ENCODE data around the gene NAALAD2. TPM values are rescaled to one million over a fixed set of nuclear protein-coding genes. Genes with fewer than 3 reads are reported as not detected.

The NAALAD2 gene
- total and polyA plus RNA-seq, 2 of the 8 experiments (the other 6 are each of a cell fraction or from before 2014, with no cell fraction given), result 2.6 to 3.9 TPM

DNA sequence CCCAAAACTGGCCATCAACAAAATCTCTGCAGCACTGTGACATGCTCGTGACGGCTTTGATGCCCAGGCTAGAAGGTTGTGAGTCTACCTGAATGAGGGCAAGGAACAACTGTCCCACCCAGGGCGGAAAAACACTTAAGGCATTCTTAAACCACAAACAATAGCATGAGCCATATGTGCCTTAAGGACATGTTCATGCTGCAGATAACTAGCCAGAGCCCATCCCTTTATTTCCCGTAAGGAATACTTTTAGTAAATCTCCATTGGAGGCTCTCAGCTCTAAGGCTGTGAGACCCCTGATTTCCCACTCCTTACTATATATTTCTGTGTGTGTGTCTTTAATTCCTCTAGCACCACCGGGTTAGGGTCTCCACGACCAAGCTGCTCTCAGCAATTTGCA lies 85.0 kb downstream of the NAALAD2 start:
- H4K8ac ChIP-seq (ENCODE audit: extremely low read depth, insufficient read depth, low read length), result no peak overlapping the region
- no peaks in the 10 kb centered on the region for H3K79me1 ChIP-seq (ENCODE audit: low read depth, low read length)
- DNase-seq (ENCODE audit: low read depth in 1 of 2, low spot score in 2 of 2), result no peak
- no peaks in the 10 kb centered on the region; a peak in 1 of 4 replicates for H3K9me3 ChIP-seq (ENCODE audit: insufficient read depth in 2 of 2, low read depth in 1 of 2, low read length in 1 of 2)
- H4K5ac ChIP-seq (ENCODE audit: insufficient read length, low read depth, low read length), result no peak overlapping the region
- H2BK15ac ChIP-seq (ENCODE audit: low read length), result no peak overlapping the region
- H3K4ac ChIP-seq (replicated peaks; ENCODE audit: insufficient read length, low read depth, low read length), result no peak overlapping the region
- peaks cover 22 to 91% of the 10 kb centered on the region in 2 experiments for H3K79me2 ChIP-seq (ENCODE audit: control insufficient read depth in 1 of 2, insufficient read depth in 2 of 2, low read length in 2 of 2)
- no peak overlapping the region for H4K91ac ChIP-seq (replicated peaks; ENCODE audit: insufficient read length, low read length)
- no peak overlapping the region for H3K14ac ChIP-seq (ENCODE audit: insufficient read length)
- H3K18ac ChIP-seq (ENCODE audit: extremely low read depth, low read length), result no peak overlapping the region
- H3K36me3 ChIP-seq (ENCODE audit: control insufficient read depth in 2 of 4, insufficient read depth in 4 of 4, low read length in 3 of 4), result peaks cover 0 to 22% (median 0%) of the 10 kb centered on the region in 4 experiments; a peak in 1 of 8 replicates
- H3K23me2 ChIP-seq (ENCODE audit: low read depth, low read length), result peaks cover 10% of the 10 kb centered on the region
- H3K27ac ChIP-seq (ENCODE audit: low read depth, low read length), result no peak overlapping the region
- H3K56ac ChIP-seq (replicated peaks; ENCODE audit: insufficient read length, low read depth, low read length), result no peak overlapping the region
- ChIA-PET POLR2A (ENCODE audit: partially characterized antibody) (interaction anchor here (0.6 kb wide), 1 partner anchor 18 kb away, joined by 3 read pairs; no protein-coding TSS in a partner anchor), CTCF (ENCODE audit: partially characterized antibody) (interaction anchor here (0.9 to 1.5 kb wide), 3 partner anchors 15 to 711 kb away, joined by 3 to 4 read pairs (median 4); no protein-coding TSS in a partner anchor)
- no peak for FAIRE-seq
- TF ChIP-seq, protein P1, sequence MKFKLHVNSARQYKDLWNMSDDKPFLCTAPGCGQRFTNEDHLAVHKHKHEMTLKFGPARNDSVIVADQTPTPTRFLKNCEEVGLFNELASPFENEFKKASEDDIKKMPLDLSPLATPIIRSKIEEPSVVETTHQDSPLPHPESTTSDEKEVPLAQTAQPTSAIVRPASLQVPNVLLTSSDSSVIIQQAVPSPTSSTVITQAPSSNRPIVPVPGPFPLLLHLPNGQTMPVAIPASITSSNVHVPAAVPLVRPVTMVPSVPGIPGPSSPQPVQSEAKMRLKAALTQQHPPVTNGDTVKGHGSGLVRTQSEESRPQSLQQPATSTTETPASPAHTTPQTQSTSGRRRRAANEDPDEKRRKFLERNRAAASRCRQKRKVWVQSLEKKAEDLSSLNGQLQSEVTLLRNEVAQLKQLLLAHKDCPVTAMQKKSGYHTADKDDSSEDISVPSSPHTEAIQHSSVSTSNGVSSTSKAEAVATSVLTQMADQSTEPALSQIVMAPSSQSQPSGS (IDR thresholded peaks at IDR 0.05; ENCODE audit: low read length), result no peak
- TF ChIP-seq EP300 (IDR thresholded peaks at IDR 0.05; ENCODE audit: borderline replicate concordance in 1 of 2, low read depth in 2 of 2, low read length in 2 of 2) (no peak), SRF (IDR thresholded peaks at IDR 0.05; ENCODE audit: low read depth, low read length) (no peak), ZNF274 (IDR thresholded peaks at IDR 0.05; ENCODE audit: borderline replicate concordance, extremely low read depth, low read length) (no peak), TAF7 (optimal IDR thresholded peaks at IDR 0.05; ENCODE audit: borderline replicate concordance, low read depth, low read length) (no peak), SP4 (IDR thresholded peaks at IDR 0.05; ENCODE audit: low read length) (no peak)
- TF ChIP-seq, protein P2, sequence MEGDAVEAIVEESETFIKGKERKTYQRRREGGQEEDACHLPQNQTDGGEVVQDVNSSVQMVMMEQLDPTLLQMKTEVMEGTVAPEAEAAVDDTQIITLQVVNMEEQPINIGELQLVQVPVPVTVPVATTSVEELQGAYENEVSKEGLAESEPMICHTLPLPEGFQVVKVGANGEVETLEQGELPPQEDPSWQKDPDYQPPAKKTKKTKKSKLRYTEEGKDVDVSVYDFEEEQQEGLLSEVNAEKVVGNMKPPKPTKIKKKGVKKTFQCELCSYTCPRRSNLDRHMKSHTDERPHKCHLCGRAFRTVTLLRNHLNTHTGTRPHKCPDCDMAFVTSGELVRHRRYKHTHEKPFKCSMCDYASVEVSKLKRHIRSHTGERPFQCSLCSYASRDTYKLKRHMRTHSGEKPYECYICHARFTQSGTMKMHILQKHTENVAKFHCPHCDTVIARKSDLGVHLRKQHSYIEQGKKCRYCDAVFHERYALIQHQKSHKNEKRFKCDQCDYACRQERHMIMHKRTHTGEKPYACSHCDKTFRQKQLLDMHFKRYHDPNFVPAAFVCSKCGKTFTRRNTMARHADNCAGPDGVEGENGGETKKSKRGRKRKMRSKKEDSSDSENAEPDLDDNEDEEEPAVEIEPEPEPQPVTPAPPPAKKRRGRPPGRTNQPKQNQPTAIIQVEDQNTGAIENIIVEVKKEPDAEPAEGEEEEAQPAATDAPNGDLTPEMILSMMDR (IDR thresholded peaks at IDR 0.05; ENCODE audit: control extremely low read depth in 1 of 3, insufficient read depth in 1 of 3, low read depth in 1 of 3, low read length in 3 of 3), result no peak
- TF ChIP-seq, protein P3, sequence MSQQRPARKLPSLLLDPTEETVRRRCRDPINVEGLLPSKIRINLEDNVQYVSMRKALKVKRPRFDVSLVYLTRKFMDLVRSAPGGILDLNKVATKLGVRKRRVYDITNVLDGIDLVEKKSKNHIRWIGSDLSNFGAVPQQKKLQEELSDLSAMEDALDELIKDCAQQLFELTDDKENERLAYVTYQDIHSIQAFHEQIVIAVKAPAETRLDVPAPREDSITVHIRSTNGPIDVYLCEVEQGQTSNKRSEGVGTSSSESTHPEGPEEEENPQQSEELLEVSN (IDR thresholded peaks at IDR 0.05), result no peak
- no peak overlapping the region for H2BK12ac ChIP-seq (ENCODE audit: low read depth, low read length)
- H3K4me2 ChIP-seq (ENCODE audit: insufficient read depth in 1 of 2, low read depth in 2 of 2, low read length in 2 of 2), result no peak overlapping the region; a peak in 1 of 4 replicates
- H2BK20ac ChIP-seq (ENCODE audit: low read length), result no peak overlapping the region
- no peak overlapping the region for H2AK5ac ChIP-seq (ENCODE audit: low read depth, low read length)
- H3K23ac ChIP-seq (ENCODE audit: insufficient read length), result no peak overlapping the region
- H2BK120ac ChIP-seq (replicated peaks; ENCODE audit: low read depth, low read length), result no peak overlapping the region
- no peak overlapping the region for H3K4me3 ChIP-seq (ENCODE audit: extremely low read depth in 1 of 4, insufficient read depth in 2 of 4, low read depth in 3 of 4, low read length in 4 of 4)
- H3K27me3 ChIP-seq (replicated peaks in 1 of 4; ENCODE audit: control insufficient read depth in 3 of 4, extremely low read depth in 1 of 4, insufficient read depth in 3 of 4, low read length in 3 of 4), result peaks cover 0 to 1% (median 0%) of the 10 kb centered on the region in 4 experiments; a peak in 1 of 7 replicates
- H3K9ac ChIP-seq (replicated peaks in 1 of 4; ENCODE audit: extremely low read depth in 1 of 4, low read depth in 3 of 4, low read length in 3 of 4), result no peak overlapping the region
- H2AFZ ChIP-seq (ENCODE audit: low read length), result no peak overlapping the region
- H3K4me1 ChIP-seq (replicated peaks in 1 of 4; ENCODE audit: control insufficient read depth in 3 of 4, insufficient read depth in 4 of 4, low read length in 3 of 4), result no peaks in the 10 kb centered on the region; a peak in 4 of 7 replicates
- peaks cover 1 to 5% of the 10 kb centered on the region in 2 experiments for H4K20me1 ChIP-seq (replicated peaks in 1 of 2; ENCODE audit: control insufficient read depth in 1 of 2, insufficient read depth in 2 of 2, low read length in 2 of 2)
- H2BK5ac ChIP-seq (ENCODE audit: low read depth, low read length), result no peak overlapping the region
- 96% methylated on average over 6 of the region's 6 CpGs; no CpG with 5 or more reads in 1 of the 2 experiments for WGBS, 2 experiments (ENCODE audit: extremely low coverage in 1 of 2, insufficient coverage in 1 of 2, insufficient read length in 1 of 2, insufficient replicate concordance in 2 of 2, low coverage in 1 of 2, low lambda C conversion rate in 2 of 2, missing lambda C conversion rate in 1 of 2)
